GM12801 (cell line): ENCODE results near the gene HS3ST4.

Experiments
- CTCF ChIP-seq: IDR thresholded peaks from one replicate; pipeline ENCODE4 v1.5.1; 2011; ENCODE audit warnings: control low read depth; ENCODE audit not compliant: insufficient read length; ENCODE audit errors: extremely low read depth

HS3ST4 gene

GRCh38 chr16:25896411-25896810, 204.7 kb downstream of the HS3ST4 start:
- TF ChIP-seq CTCF = no peak

- no peak for TF ChIP-seq CTCF
These were observed 205.9 kb downstream of the HS3ST4 start for GRCh38 chr16:25897702-25898101.

- TF ChIP-seq CTCF = no peak
These were observed 214.1 kb downstream of the HS3ST4 start for GRCh38 chr16:25905810-25906209.

GRCh38 chr16:25910971-25911370, 219.2 kb downstream of the HS3ST4 start:
- TF ChIP-seq CTCF = no peak

- no peak for TF ChIP-seq CTCF
These were observed 220.6 kb downstream of the HS3ST4 start for GRCh38 chr16:25912321-25912720.

- TF ChIP-seq CTCF = no peak
These were observed 222.7 kb downstream of the HS3ST4 start for GRCh38 chr16:25914357-25914962.

GRCh38 chr16:25916037-25916436, 224.3 kb downstream of the HS3ST4 start:
- no peak for TF ChIP-seq CTCF
